Progenitor cell of endocrine pancreas (in vitro differentiated cells): ENCODE data around the gene ST8SIA6. TPM values are rescaled to one million over a fixed set of nuclear protein-coding genes. Genes with fewer than 3 reads are reported as not detected.

ENCODE experiments used
- DNase-seq: peaks from one replicate; pipeline ENCODE4 v3.0.0; 2021; ENCODE audit warnings: low spot score; ENCODE audit not compliant: unreplicated experiment
- H3K27ac Mint-ChIP-seq: 2 replicates; pipeline ENCODE4 v1.8.0; 2021; ENCODE audit warnings: mild to moderate bottlenecking, moderate library complexity, mixed read lengths
- H3K27me3 Mint-ChIP-seq: 2 replicates; pipeline ENCODE4 v1.8.0; 2021; ENCODE audit warnings: mixed read lengths
- H3K36me3 Mint-ChIP-seq: 2 replicates; pipeline ENCODE4 v1.8.0; 2022; ENCODE audit warnings: mixed read lengths; ENCODE audit not compliant: insufficient read depth
- H3K4me1 Mint-ChIP-seq: 2 replicates; pipeline ENCODE4 v1.8.0; 2021; ENCODE audit warnings: low read depth, mixed read lengths
- H3K4me3 Mint-ChIP-seq: 2 replicates; pipeline ENCODE4 v1.8.0; 2021; ENCODE audit warnings: low read depth, mild to moderate bottlenecking, moderate library complexity, mixed read lengths
- H3K9me3 Mint-ChIP-seq: 2 replicates; pipeline ENCODE4 v1.8.0; 2021; ENCODE audit warnings: low read depth, mixed read lengths
- total RNA-seq: library from RNA; stranded (reverse); gene quantifications from 2 replicates; pipeline ENCODE4 v1.2.1, GENCODE V29; 2021
- TF ChIP-seq, protein P1 (sequence below): fragments of 200-600 bp; sonication (generic); IDR thresholded peaks from one replicate; pipeline ENCODE4 v1.5.0; 2021; ENCODE audit warnings: antibody characterized with exemption, mild to moderate bottlenecking; ENCODE audit not compliant: unreplicated experiment

ST8SIA6 gene
- total RNA-seq, 1 donor from 2014 or later, result 0.36 TPM

GRCh38 chr10:17379151-17379690 lies 75.2 kb downstream of the ST8SIA6 start:
- Mint-ChIP-seq H3K9me3 (peaks cover 2% of the 10 kb centered on the region), H3K36me3 (no peaks in the 10 kb centered on the region), H3K27me3 (no peaks in the 10 kb centered on the region), H3K4me3 (no peak overlapping the region), H3K27ac (no peak overlapping the region), H3K4me1 (peaks cover 25% of the 10 kb centered on the region)
- TF ChIP-seq, protein P1, sequence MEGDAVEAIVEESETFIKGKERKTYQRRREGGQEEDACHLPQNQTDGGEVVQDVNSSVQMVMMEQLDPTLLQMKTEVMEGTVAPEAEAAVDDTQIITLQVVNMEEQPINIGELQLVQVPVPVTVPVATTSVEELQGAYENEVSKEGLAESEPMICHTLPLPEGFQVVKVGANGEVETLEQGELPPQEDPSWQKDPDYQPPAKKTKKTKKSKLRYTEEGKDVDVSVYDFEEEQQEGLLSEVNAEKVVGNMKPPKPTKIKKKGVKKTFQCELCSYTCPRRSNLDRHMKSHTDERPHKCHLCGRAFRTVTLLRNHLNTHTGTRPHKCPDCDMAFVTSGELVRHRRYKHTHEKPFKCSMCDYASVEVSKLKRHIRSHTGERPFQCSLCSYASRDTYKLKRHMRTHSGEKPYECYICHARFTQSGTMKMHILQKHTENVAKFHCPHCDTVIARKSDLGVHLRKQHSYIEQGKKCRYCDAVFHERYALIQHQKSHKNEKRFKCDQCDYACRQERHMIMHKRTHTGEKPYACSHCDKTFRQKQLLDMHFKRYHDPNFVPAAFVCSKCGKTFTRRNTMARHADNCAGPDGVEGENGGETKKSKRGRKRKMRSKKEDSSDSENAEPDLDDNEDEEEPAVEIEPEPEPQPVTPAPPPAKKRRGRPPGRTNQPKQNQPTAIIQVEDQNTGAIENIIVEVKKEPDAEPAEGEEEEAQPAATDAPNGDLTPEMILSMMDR, result no peak
- DNase-seq, result no peak

GRCh38 chr10:17375936-17376584 lies 78.3 kb downstream of the ST8SIA6 start:
- H3K4me3 Mint-ChIP-seq, result no peak overlapping the region
- TF ChIP-seq, protein P1, result peak; percentile 45
- peaks cover 26% of the 10 kb centered on the region for H3K4me1 Mint-ChIP-seq
- H3K9me3 Mint-ChIP-seq, result peaks cover 2% of the 10 kb centered on the region
- no peaks in the 10 kb centered on the region for H3K36me3 Mint-ChIP-seq
- no peaks in the 10 kb centered on the region for H3K27me3 Mint-ChIP-seq
- DNase-seq, result no peak
- no peak overlapping the region for H3K27ac Mint-ChIP-seq

GRCh38 chr10:17368708-17369272 lies 85.6 kb downstream of the ST8SIA6 start:
- Mint-ChIP-seq H3K4me1 (peaks cover 8% of the 10 kb centered on the region), H3K9me3 (peaks cover 16% of the 10 kb centered on the region), H3K27me3 (no peaks in the 10 kb centered on the region), H3K4me3 (no peak overlapping the region), H3K36me3 (no peaks in the 10 kb centered on the region), H3K27ac (no peak overlapping the region)
- DNase-seq, result no peak
- TF ChIP-seq, protein P1, result no peak

GRCh38 chr10:17366705-17367104 lies 87.7 kb downstream of the ST8SIA6 start:
- H3K27me3 Mint-ChIP-seq, result no peaks in the 10 kb centered on the region
- no peak for DNase-seq
- no peak overlapping the region for H3K4me3 Mint-ChIP-seq
- H3K36me3 Mint-ChIP-seq, result peaks cover 2% of the 10 kb centered on the region
- no peaks in the 10 kb centered on the region for H3K4me1 Mint-ChIP-seq
- H3K9me3 Mint-ChIP-seq, result peaks cover 22% of the 10 kb centered on the region
- no peak overlapping the region for H3K27ac Mint-ChIP-seq
- TF ChIP-seq, protein P1, result no peak

DNA sequence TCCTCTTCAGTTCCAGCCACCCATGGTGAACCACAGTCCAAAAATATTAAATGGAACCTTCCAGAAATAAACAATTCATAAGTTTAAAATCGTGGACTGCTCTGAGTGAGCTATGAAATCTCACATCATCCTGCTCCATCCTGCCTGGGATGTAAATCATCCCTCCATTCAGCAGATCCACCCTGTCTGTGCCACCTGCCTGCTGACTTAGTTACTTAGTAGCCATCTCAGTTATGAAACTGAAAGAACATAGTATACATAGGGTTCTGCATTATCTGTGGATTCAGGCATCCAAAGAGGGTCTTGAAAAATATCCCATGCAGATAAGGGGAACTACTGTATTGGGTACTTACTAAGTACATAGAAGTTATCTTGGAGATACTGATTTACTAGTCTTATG lies 89.0 kb downstream of the ST8SIA6 start:
- TF ChIP-seq, protein P1, result no peak
- Mint-ChIP-seq H3K27me3 (no peaks in the 10 kb centered on the region), H3K4me1 (no peaks in the 10 kb centered on the region), H3K36me3 (peaks cover 2% of the 10 kb centered on the region), H3K9me3 (peaks cover 26% of the 10 kb centered on the region), H3K4me3 (no peak overlapping the region), H3K27ac (no peak overlapping the region)
- DNase-seq, result no peak
